Fibroblast of pulmonary artery (primary cell): Measurements from ENCODE around the gene ALK.

Source experiments
- DNase-seq: peaks from one replicate; pipeline ENCODE4 v3.0.0-alpha.2; 2010; ENCODE audit warnings: low read depth
- H3K4me3 ChIP-seq: replicated peaks from 2 replicates; pipeline ENCODE4 v1.5.1; 2011; ENCODE audit warnings: low read depth, mild to moderate bottlenecking, control low read depth, low read length, moderate library complexity
- CTCF ChIP-seq: IDR thresholded peaks from 2 replicates; pipeline ENCODE4 v1.5.1; 2011; ENCODE audit warnings: mild to moderate bottlenecking, control low read depth, low read length, inconsistent platforms; ENCODE audit errors: missing control alignments

Gene ALK

GRCh38 chr2:29206941-29207340 is 714.4 kb downstream of the ALK start:
- no peak for DNase-seq
- no peak for TF ChIP-seq CTCF
- H3K4me3 ChIP-seq, result no peak overlapping the region

GRCh38 chr2:29202819-29203495 is 718.4 kb downstream of the ALK start:
- no peak overlapping the region for H3K4me3 ChIP-seq
- DNase-seq, result no peak
- no peak for TF ChIP-seq CTCF

GRCh38 chr2:29201979-29202378 is 719.4 kb downstream of the ALK start:
- no peak for DNase-seq
- TF ChIP-seq CTCF, result no peak

DNA sequence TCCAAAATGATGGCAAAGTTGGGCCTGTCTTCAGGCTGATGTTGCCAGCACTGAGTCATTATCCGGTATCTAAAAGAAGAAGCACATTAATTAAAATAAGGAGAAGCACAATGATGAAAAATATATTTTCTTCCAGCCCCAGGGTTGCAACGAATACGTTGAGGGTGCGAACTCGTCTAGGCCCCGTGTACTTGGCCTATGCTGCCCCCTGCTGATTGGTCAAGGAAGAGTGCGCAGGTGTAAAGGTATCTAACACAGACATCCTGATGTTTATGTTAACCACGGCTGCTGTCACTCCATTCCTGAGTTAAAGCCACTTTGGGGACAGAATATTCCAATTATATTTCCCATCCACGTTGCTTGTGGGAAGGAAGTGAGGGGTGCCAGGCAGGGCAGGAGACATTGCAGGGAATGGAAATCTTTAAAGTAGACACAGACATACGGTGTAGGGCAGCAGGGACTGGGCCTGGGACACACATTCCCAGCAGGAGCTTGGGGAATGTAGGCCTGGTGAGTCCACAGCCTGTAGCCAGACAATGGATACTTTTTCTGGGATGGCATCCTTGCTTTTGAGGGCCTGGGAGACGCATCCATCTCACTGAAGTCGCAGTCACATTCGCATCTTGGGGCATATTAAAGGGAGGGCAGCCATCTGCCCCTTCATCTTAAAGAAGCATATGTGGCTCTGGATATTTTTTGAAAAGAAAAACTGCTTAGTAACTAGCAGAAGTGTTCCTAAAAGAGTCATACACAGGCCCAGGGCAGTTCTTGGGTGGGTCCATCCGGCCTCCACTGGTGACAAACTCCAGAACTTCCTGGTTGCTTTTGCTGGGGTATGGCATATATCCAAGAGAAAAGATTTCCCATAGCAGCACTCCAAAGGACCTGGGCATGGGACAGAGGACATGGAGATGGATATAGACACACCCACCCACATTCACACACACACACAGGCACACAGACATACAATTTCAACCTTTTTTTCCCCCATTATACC is 724.3 kb downstream of the ALK start:
- no peak overlapping the region for H3K4me3 ChIP-seq
- TF ChIP-seq CTCF, result peak; percentile 88
- DNase-seq, result peak; percentile 70

More at GRCh38 chr2:29201979-29202378, 719.4 kb downstream of the ALK start:
- no peak overlapping the region for H3K4me3 ChIP-seq

- no peak for TF ChIP-seq CTCF
Observed at GRCh38 chr2:29195796-29196195, 725.6 kb downstream of the ALK start.

DNA sequence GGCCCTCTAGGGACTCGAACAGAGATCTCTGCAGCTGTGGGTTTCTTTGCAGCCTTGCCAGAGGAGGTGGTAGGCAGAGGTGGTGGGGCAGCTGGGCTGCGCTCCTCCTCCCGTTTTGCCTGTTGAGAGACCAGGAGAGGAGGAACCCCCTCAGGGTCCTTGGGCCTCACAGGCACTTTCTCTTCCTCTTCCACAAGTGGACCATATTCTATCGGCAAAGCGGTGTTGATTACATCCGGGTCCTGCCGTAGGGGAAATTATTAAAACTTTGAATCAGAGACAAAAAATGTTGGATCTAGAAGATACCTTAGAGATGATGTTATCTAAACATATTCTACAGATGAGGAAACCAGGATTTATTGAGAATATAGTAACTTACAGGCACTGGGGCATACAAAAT is 727.7 kb downstream of the ALK start:
- no peak for TF ChIP-seq CTCF
- DNase-seq, result no peak
- no peak overlapping the region for H3K4me3 ChIP-seq

More at GRCh38 chr2:29195796-29196195, 725.6 kb downstream of the ALK start:
- no peak for DNase-seq
- no peak overlapping the region for H3K4me3 ChIP-seq
